HEK293 (cell line): ENCODE measurements around the gene CCDC38.

Experiments
- CTCF ChIA-PET: fragments of 350-600 bp; formaldehyde crosslinking; extraction: SDS; loops from one replicate; lab custom pipeline; 2021; ENCODE audit warnings: antibody characterized with exemption; lab: Yijun Ruan, JAX
- POLR2A ChIA-PET: fragments of 300-600 bp; formaldehyde crosslinking; extraction: SDS; loops from one replicate; lab custom pipeline; 2020; ENCODE audit warnings: antibody characterized with exemption, inconsistent platforms; lab: Yijun Ruan, JAX
- H3K27ac ChIP-seq: fragments of 200-500 bp; sonication (Bioruptor generic); 2 replicates; pipeline ENCODE4 v1.5.1; 2014; ENCODE audit warnings: low read depth, low read length, control low read depth, inconsistent platforms; ENCODE audit errors: extremely low read depth
- H3K36me3 ChIP-seq, 2 experiments: fragments of 200-500 bp in 1 of 2; sonication (Bioruptor generic) in 1 of 2; 1 replicate in 1 of 2; 2 replicates in 1 of 2; pipeline ENCODE4 v1.5.1; 2014 to 2017; ENCODE audit warnings: inconsistent platforms in 2 of 2, low read length in 2 of 2; ENCODE audit not compliant: control insufficient read depth in 2 of 2, insufficient read depth in 1 of 2
- H3K4me1 ChIP-seq: fragments of 200-500 bp; sonication (Bioruptor generic); 2 replicates; pipeline ENCODE4 v1.5.1; 2014; ENCODE audit warnings: mild to moderate bottlenecking, low read length, inconsistent platforms; ENCODE audit not compliant: control insufficient read depth, insufficient read depth
- H3K4me3 ChIP-seq: 2 replicates; pipeline ENCODE4 v1.5.1; 2011; ENCODE audit warnings: low read depth, mild to moderate bottlenecking, control low read depth, low read length, moderate library complexity
- H3K9me3 ChIP-seq: fragments of 200-500 bp; sonication (Bioruptor generic); 2 replicates; pipeline ENCODE4 v1.5.1; 2014; ENCODE audit warnings: low read depth, low read length, inconsistent platforms; ENCODE audit not compliant: control insufficient read depth, insufficient read depth
- GLI4 ChIP-seq: fragments of 450-650 bp; formaldehyde crosslinking; IDR thresholded peaks from 2 replicates; pipeline ENCODE4 v1.5.1; 2016; ENCODE audit warnings: missing biosample characterization, missing genetic modification characterization
- GLIS2 ChIP-seq: fragments of 450-650 bp; formaldehyde crosslinking; IDR thresholded peaks from 2 replicates; pipeline ENCODE4 v1.5.1; 2016; ENCODE audit warnings: missing biosample characterization, missing genetic modification characterization
- KLF8 ChIP-seq: fragments of 450-650 bp; formaldehyde crosslinking; IDR thresholded peaks from 2 replicates; pipeline ENCODE4 v1.5.1; 2016; ENCODE audit warnings: missing biosample characterization, missing genetic modification characterization
- OVOL3 ChIP-seq: fragments of 450-650 bp; formaldehyde crosslinking; IDR thresholded peaks from 2 replicates; pipeline ENCODE4 v1.5.1; 2016; ENCODE audit warnings: missing biosample characterization, missing genetic modification characterization
- SCRT2 ChIP-seq: fragments of 450-650 bp; formaldehyde crosslinking; IDR thresholded peaks from 2 replicates; pipeline ENCODE4 v1.5.1; 2016; ENCODE audit warnings: missing biosample characterization, missing genetic modification characterization
- TCF7L2 ChIP-seq: IDR thresholded peaks from 2 replicates; pipeline ENCODE4 v1.6.1; 2011; ENCODE audit warnings: low read depth, mild to moderate bottlenecking, inconsistent platforms, low read length, moderate library complexity, borderline replicate concordance
- YY2 ChIP-seq: fragments of 450-650 bp; formaldehyde crosslinking; IDR thresholded peaks from 2 replicates; pipeline ENCODE4 v1.5.1; 2016; ENCODE audit warnings: missing biosample characterization, missing genetic modification characterization
- ZBTB7A ChIP-seq: fragments of 450-650 bp; formaldehyde crosslinking; IDR thresholded peaks from 2 replicates; pipeline ENCODE4 v1.5.1; 2016; ENCODE audit warnings: low read depth, missing biosample characterization, missing genetic modification characterization
- ZNF112 ChIP-seq: fragments of 450-650 bp; formaldehyde crosslinking; IDR thresholded peaks from 2 replicates; pipeline ENCODE4 v1.5.0; 2017; ENCODE audit warnings: missing biosample characterization, missing genetic modification characterization
- ZNF146 ChIP-seq: fragments of 450-650 bp; formaldehyde crosslinking; IDR thresholded peaks from 2 replicates; pipeline ENCODE4 v1.5.1; 2016; ENCODE audit warnings: missing biosample characterization, missing genetic modification characterization
- ZNF2 ChIP-seq: fragments of 450-650 bp; formaldehyde crosslinking; IDR thresholded peaks from 2 replicates; pipeline ENCODE4 v1.5.1; 2016; ENCODE audit warnings: missing biosample characterization, missing genetic modification characterization
- ZNF202 ChIP-seq: fragments of 450-650 bp; formaldehyde crosslinking; IDR thresholded peaks from 2 replicates; pipeline ENCODE4 v1.5.1; 2016; ENCODE audit warnings: missing biosample characterization, missing genetic modification characterization, borderline replicate concordance
- ZNF211 ChIP-seq: fragments of 450-650 bp; formaldehyde crosslinking; IDR thresholded peaks from 2 replicates; pipeline ENCODE4 v1.5.1; 2016; ENCODE audit warnings: low read depth, missing biosample characterization, missing genetic modification characterization
- ZNF24 ChIP-seq: fragments of 450-650 bp; formaldehyde crosslinking; IDR thresholded peaks from 2 replicates; pipeline ENCODE4 v1.5.1; 2016; ENCODE audit warnings: missing biosample characterization, missing genetic modification characterization
- ZNF335 ChIP-seq: fragments of 450-650 bp; formaldehyde crosslinking; conservative IDR thresholded peaks from 2 replicates; pipeline ENCODE4 v1.5.1; 2016; ENCODE audit warnings: missing biosample characterization, missing genetic modification characterization
- ZNF37A ChIP-seq: fragments of 450-650 bp; IDR thresholded peaks from 2 replicates; pipeline ENCODE4 v1.5.1; 2018; ENCODE audit warnings: missing biosample characterization, missing genetic modification characterization
- ZNF48 ChIP-seq: fragments of 450-650 bp; formaldehyde crosslinking; IDR thresholded peaks from 2 replicates; pipeline ENCODE4 v1.5.1; 2016; ENCODE audit warnings: missing biosample characterization, missing genetic modification characterization
- ZNF529 ChIP-seq: fragments of 450-650 bp; formaldehyde crosslinking; IDR thresholded peaks from 2 replicates; pipeline ENCODE4 v1.5.1; 2017; ENCODE audit warnings: missing genetic modification characterization, missing biosample characterization; ENCODE audit not compliant: insufficient replicate concordance
- ZNF561 ChIP-seq: fragments of 450-650 bp; IDR thresholded peaks from 2 replicates; pipeline ENCODE4 v1.5.1; 2018; ENCODE audit warnings: missing biosample characterization, missing genetic modification characterization, borderline replicate concordance
- ZNF654 ChIP-seq: fragments of 450-650 bp; formaldehyde crosslinking; IDR thresholded peaks from 2 replicates; pipeline ENCODE4 v1.5.1; 2016; ENCODE audit warnings: low read depth, missing biosample characterization, missing genetic modification characterization
- ZNF660 ChIP-seq: fragments of 450-650 bp; IDR thresholded peaks from 2 replicates; pipeline ENCODE4 v1.5.1; 2018; ENCODE audit warnings: missing biosample characterization, mild to moderate bottlenecking, missing genetic modification characterization
- ZNF670 ChIP-seq: fragments of 450-650 bp; formaldehyde crosslinking; IDR thresholded peaks from 2 replicates; pipeline ENCODE4 v1.5.1; 2016; ENCODE audit warnings: missing biosample characterization, missing genetic modification characterization, low read depth
- TF ChIP-seq, protein P1 (sequence below): sonication (generic); formaldehyde crosslinking; IDR thresholded peaks from 2 replicates; pipeline ENCODE4 v1.8.1; 2022; ENCODE audit warnings: mild to moderate bottlenecking, moderate library complexity, missing genetic modification reagents
- TF ChIP-seq, protein P2 (sequence below): fragments of 450-650 bp; formaldehyde crosslinking; IDR thresholded peaks from 2 replicates; pipeline ENCODE4 v1.5.1; 2016; ENCODE audit warnings: missing biosample characterization, missing genetic modification characterization, low read depth
- TF ChIP-seq, protein P3 (sequence below): fragments of 450-650 bp; formaldehyde crosslinking; IDR thresholded peaks from 2 replicates; pipeline ENCODE4 v1.5.1; 2016; ENCODE audit warnings: missing biosample characterization, missing genetic modification characterization
- TF ChIP-seq, protein P4 (sequence below): fragments of 450-650 bp; formaldehyde crosslinking; IDR thresholded peaks from 2 replicates; pipeline ENCODE4 v1.5.1; 2016; ENCODE audit warnings: missing biosample characterization, missing genetic modification characterization

CCDC38 gene

DNA sequence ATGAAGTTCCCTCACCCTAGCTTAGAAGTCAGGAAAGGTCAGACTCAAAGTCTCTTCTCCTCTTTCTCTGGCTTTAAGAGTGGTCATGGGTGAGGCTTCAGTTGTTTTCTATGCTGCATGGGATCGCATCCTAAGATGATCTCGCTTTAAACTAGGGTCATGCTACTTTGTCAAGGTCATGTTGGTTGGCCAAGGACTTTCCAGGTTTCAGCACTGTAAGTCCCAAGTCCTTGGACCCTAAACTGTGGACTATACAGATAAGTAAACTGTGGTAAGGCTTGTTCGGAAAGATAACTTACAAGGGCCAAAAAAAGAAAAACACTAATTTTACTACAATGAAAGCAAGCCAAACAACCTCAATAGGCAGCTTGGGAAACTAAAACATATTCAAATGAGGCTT is 36.4 kb upstream of the CCDC38 start:
- POLR2A ChIA-PET = no interaction called here
- H3K4me1 ChIP-seq = no peaks in the 10 kb centered on the region
- H3K36me3 ChIP-seq = no peaks in the 10 kb centered on the region
- TF ChIP-seq, protein P1, sequence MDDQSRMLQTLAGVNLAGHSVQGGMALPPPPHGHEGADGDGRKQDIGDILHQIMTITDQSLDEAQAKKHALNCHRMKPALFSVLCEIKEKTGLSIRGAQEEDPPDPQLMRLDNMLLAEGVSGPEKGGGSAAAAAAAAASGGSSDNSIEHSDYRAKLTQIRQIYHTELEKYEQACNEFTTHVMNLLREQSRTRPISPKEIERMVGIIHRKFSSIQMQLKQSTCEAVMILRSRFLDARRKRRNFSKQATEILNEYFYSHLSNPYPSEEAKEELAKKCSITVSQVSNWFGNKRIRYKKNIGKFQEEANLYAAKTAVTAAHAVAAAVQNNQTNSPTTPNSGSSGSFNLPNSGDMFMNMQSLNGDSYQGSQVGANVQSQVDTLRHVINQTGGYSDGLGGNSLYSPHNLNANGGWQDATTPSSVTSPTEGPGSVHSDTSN (CRISPR knock-in tag) = no peak
- TF ChIP-seq KLF8 = no peak
- TF ChIP-seq YY2 (tag by site-specific recombination) = no peak
- no peak for TF ChIP-seq ZNF2 (tag by site-specific recombination)
- no peak for TF ChIP-seq ZNF112 (tag by site-specific recombination)
- TF ChIP-seq SCRT2 (tag by site-specific recombination) = no peak
- no peak for TF ChIP-seq ZNF24
- TF ChIP-seq, protein P2, sequence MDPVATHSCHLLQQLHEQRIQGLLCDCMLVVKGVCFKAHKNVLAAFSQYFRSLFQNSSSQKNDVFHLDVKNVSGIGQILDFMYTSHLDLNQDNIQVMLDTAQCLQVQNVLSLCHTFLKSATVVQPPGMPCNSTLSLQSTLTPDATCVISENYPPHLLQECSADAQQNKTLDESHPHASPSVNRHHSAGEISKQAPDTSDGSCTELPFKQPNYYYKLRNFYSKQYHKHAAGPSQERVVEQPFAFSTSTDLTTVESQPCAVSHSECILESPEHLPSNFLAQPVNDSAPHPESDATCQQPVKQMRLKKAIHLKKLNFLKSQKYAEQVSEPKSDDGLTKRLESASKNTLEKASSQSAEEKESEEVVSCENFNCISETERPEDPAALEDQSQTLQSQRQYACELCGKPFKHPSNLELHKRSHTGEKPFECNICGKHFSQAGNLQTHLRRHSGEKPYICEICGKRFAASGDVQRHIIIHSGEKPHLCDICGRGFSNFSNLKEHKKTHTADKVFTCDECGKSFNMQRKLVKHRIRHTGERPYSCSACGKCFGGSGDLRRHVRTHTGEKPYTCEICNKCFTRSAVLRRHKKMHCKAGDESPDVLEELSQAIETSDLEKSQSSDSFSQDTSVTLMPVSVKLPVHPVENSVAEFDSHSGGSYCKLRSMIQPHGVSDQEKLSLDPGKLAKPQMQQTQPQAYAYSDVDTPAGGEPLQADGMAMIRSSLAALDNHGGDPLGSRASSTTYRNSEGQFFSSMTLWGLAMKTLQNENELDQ (tag by site-specific recombination) = no peak
- TF ChIP-seq ZNF529 (tag by site-specific recombination) = no peak
- TF ChIP-seq ZNF670 (tag by site-specific recombination) = no peak
- no peak for TF ChIP-seq ZNF211 (tag by site-specific recombination)
- TF ChIP-seq OVOL3 (tag by site-specific recombination) = no peak
- no peak for TF ChIP-seq ZNF146 (tag by site-specific recombination)
- TF ChIP-seq, protein P3, sequence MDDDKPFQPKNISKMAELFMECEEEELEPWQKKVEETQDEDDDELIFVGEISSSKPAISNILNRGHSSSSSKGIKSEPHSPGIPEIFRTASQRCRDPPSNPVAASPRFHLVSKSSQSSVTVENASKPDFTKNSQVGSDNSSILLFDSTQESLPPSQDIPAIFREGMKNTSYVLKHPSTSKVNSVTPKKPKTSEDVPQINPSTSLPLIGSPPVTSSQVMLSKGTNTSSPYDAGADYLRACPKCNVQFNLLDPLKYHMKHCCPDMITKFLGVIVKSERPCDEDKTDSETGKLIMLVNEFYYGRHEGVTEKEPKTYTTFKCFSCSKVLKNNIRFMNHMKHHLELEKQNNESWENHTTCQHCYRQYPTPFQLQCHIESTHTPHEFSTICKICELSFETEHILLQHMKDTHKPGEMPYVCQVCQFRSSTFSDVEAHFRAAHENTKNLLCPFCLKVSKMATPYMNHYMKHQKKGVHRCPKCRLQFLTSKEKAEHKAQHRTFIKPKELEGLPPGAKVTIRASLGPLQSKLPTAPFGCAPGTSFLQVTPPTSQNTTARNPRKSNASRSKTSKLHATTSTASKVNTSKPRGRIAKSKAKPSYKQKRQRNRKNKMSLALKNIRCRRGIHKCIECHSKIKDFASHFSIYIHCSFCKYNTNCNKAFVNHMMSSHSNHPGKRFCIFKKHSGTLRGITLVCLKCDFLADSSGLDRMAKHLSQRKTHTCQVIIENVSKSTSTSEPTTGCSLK (tag by site-specific recombination) = no peak
- no peak for TF ChIP-seq GLI4 (tag by site-specific recombination)
- TF ChIP-seq, all 188 proteins: peak for 0
- CTCF ChIA-PET = interaction anchor here (0.7 to 2.1 kb wide), 2 partner anchors 19 to 1137 kb away, joined by 3 to 9 read pairs; no protein-coding TSS in a partner anchor
- no peaks in the 10 kb centered on the region for H3K9me3 ChIP-seq
- H3K4me3 ChIP-seq = no peak overlapping the region
- H3K27ac ChIP-seq = no peak overlapping the region

DNA sequence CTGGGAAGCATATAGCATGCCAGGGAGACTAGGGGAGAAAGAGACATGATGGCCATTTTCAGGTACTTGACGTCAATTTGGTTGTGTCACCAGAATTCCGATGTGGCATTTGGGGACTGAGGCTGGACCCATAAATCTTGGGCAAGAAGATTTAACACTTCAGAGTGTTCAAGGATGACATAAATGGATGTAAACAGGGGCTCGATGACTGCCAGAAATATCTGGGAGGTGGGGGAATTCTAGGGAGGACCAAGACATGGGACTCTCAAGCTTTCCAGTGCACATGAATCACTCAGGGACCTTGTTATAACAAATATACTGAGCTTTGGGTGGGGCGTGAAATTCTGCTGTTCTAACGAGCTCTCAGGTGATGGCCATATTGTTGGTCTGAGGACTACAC is 35.9 kb upstream of the CCDC38 start:
- ChIA-PET POLR2A (no interaction called here), CTCF (interaction anchor here (0.7 kb wide), 1 partner anchor 1136 kb away, joined by 3 read pairs; no protein-coding TSS in a partner anchor)
- Histone ChIP-seq H3K27ac (no peak overlapping the region), H3K4me1 (no peaks in the 10 kb centered on the region), H3K36me3 (no peaks in the 10 kb centered on the region), H3K9me3 (no peaks in the 10 kb centered on the region), H3K4me3 (no peak overlapping the region)
- TF ChIP-seq ZNF202 (tag by site-specific recombination) (no peak), GLIS2 (tag by site-specific recombination) (no peak), ZNF654 (no peak), ZNF660 (tag by site-specific recombination) (no peak), TCF7L2 (no peak), ZNF670 (tag by site-specific recombination) (no peak), ZBTB7A (tag by site-specific recombination) (no peak), ZNF37A (no peak), ZNF335 (tag by site-specific recombination) (no peak), ZNF48 (no peak), ZNF561 (no peak), OVOL3 (tag by site-specific recombination) (no peak)
- TF ChIP-seq, protein P4, sequence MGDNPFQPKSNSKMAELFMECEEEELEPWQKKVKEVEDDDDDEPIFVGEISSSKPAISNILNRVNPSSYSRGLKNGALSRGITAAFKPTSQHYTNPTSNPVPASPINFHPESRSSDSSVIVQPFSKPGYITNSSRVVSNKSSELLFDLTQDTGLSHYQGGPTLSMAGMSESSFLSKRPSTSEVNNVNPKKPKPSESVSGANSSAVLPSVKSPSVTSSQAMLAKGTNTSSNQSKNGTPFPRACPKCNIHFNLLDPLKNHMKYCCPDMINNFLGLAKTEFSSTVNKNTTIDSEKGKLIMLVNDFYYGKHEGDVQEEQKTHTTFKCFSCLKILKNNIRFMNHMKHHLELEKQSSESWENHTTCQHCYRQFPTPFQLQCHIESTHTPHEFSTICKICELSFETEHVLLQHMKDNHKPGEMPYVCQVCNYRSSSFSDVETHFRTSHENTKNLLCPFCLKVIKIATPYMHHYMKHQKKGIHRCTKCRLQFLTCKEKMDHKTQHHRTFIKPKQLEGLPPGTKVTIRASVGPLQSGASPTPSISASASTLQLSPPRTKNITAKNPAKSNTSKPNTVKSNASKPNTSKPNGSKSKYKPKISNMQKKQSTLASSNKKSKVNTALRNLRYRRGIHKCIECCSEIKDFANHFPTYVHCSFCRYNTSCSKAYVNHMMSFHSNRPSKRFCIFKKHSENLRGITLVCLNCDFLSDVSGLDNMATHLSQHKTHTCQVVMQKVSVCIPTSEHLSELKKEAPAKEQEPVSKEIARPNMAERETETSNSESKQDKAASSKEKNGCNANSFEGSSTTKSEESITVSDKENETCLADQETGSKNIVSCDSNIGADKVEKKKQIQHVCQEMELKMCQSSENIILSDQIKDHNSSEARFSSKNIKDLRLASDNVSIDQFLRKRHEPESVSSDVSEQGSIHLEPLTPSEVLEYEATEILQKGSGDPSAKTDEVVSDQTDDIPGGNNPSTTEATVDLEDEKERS (tag by site-specific recombination) = no peak
